ENCODE data around the gene DNAJB7.
"Not testable (repeated sequence)": the region's sequence is repeated elsewhere in the genome, so short reads cannot be mapped to it uniquely, and the experiment has no call there.

DNAJB7 gene

DNA sequence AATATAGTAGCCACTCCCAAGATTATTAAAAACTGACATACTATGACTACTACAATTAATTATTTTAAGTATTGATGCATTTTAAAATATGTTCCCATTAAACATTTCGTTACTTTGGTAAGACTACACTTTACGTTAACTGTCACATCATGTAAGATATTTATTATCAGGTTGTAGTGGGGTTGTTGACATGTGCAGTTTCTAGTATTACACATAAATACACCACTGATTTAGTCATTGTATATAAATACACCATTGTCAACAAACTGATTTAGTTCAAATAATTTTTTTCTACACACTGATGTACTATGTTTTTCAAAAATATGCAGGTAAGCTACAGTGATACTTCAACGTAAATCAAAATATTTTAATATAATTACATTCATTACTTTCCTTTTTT, 17.0 kb downstream of the DNAJB7 start:
- no peak for DNase-seq (ENCODE audit: low spot score)

DNA sequence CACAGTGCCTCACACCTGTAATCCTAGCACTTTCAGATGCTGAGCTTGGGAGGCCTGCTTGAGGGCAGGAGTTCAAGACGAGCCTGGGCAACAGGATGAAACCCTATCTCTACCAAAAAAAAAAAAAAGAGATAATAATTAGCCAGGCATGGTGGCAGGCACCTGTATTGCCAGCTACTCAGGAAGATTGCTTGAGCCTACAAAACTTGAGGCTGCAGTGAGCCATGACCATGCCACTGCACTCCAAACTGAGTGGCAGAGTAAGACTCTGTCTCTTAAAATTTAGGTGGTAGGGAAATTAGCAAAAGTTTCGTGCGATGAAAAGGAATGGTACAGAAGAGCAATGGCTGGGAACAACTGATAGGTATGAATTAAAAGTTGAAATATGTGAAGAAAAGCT, 23.4 kb downstream of the DNAJB7 start:
- DNase-seq (ENCODE audit: low spot score): no peak

DNA sequence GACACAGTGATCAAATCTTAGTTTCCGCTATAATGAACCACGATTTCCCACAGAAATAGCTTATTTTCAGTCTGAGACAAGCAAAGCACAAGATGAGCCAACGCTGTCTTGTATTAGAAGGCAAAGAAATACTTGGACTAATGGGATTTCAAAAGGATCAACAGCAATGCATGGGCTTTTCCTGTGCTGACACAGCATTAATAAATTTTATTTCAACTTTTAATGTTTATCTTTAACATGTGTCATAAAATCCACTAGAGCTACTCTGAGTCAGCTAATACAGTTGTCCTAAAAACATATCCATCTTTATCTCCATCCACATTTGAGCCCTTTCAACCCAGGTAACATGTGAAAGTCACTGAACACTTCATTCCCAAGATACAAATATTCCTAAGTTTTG, 27.3 kb downstream of the DNAJB7 start:
- DNase-seq (ENCODE audit: low spot score): no peak

DNA sequence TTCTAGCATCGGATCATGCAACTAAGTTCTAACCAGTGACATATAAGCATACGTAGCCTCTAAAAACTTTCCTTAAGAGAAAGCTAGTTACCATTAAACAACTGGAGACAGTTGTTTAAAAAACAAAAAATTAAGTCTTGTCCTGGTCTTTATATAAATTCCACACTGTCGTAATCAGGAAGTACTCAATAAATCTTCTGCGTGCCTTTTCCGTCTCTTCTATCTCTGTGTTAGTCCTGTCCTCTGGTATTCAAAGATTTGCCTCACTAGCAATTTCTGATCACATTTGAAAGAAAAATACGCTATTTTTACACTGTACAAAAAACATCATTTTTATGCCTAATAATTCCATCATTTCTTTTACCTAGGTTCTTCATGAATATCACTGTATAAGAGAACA, 32.8 kb downstream of the DNAJB7 start:
- no peak for DNase-seq (ENCODE audit: low spot score)

DNA sequence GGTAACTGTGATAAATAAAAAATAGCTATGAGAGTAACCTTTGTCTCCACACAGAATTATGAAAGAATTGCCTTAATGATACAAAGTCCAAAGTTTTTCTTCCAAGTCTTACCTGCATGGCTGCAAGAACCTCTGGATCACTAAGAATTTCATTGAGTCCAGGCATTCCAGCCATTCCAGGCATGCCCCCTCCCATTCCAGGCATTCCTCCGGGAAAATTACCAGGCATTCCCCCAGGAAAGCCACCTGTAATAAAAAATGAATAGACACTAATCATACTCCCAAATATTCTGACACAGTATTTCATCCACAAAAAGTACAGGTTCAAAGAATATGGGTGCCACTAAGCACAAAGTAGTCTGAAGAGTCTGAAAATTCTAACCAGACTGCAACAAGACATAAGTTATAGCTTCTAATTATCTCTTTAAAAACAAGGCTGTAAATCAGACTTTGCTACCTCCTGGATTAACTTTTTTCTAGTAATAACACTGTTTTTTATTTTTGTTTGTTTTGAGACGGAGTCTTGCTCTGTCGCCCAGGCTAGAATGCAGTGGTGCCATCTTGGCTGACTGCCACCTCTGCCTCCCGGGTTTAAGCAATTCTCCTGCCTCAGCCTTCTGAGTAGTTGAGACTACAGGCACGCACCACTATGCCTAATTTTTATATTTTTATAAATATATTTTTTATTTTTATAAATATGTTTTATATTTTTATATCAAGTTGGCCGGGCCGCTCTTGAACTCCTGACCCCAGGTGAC, 34.8 kb downstream of the DNAJB7 start:
- no peak for DNase-seq (ENCODE audit: low spot score)

DNA sequence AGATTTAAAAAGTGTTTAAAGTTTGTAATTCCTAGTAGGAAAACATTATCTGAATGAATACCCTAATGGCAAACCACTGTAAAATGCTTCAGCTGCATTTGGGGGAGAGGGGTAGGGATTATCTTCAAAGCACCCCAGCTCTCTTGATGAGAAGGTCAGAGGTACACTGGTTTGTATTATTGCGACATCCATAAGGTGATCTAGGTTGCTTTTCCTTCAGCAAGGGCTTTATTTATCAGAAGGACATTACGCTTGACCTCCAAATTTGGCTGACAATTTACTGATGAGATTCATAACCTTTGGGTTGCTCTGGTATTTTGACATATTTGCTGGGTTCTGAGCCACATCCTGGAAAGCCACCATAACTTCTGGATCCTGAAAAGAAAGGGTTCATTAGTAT, 35.6 kb downstream of the DNAJB7 start:
- not testable (repeated sequence) for DNase-seq (ENCODE audit: low spot score)

DNA sequence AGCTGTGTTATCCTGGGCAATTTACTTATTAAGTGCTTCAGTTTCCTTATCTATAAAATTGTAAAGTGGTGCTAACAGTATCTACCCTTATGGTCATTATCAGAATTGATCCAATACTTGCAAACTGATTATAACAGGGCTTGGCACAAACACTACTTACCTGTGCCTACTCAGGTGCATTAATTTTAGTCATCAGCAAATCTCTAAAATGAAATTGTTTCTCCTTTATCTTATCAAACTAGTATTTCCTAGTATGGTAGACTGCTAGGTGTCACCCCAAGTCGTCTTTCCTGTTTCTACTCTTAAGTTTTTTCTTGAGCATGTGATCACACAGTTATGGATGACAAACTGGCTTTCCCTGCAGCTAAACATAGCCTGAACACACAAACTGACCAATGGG, 38.5 kb downstream of the DNAJB7 start:
- no peak for DNase-seq (ENCODE audit: low spot score)

DNA sequence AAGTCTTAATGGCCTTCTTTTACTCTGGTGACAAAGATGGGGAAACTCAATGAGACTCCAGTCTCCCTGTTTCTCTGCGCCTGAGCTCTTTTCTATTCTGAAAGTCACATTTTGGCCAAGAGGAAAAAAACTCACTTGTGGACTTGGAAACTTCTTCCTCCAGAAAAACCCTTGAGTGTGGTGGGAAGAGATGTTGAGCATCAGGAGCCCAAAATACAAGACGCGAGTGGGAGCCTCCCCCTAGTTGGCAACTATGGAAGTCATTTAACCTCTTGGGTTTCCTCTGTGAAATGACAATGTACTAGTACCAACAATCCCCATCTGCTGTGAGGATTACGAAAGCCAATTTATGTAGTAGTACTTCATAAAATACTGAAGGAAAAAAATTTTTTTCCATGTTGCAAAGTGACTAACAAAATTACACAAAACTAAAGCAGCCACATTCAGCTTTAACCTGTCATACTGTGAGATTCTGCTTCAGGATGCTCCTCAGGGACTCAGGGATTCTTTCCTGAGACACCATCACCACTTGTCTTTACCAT, 42.2 kb downstream of the DNAJB7 start:
- DNase-seq (ENCODE audit: low spot score): no peak

DNA sequence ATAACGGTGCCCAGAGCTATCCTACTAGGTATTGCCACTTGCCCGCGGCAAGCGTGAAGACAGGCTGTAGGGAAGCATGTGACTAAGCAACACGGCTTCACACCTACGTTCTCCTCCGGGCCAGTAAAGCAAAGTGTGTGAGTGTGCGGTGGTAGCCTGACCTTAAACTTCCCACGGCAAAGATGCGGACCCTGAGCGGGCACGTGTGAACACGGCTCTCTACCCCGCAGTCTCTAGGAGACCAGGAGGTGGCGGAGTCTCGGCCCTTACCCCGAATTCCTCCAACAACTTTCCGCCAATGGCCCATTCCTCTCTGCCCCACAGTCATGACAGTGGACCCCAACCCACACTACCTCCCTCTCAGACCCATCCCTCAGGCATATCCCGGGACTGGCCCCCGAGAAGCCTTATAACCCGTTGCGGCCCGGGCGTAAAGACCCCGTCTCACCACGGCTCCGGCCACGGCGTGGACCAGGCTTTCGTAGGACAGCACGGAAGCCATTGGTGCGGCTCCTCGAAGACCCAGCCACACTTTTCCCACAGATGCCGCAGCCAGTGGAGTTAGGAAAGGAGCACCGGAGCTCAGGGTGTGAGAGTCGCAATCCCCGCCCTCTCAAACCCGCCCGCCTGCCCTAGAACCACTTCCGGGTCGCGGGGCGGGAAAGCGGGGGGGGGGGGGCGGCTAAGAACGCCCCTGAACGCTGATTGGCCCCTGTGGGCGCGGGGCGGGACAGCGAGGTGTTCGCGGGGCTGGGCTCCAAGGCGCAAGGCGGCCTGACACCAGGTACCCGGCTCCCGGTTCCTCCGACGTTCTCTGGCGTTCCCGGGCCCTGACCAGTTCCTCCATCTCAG, 42.9 kb downstream of the DNAJB7 start, which contains the start of gene SLC25A17:
SLC25A17 (minus strand) TSS at position 600 of the 852 bp plus-strand sequence; CDS start at position 502, 98 bp downstream.
- DNase-seq (ENCODE audit: low spot score): peak; percentile 95

DNA sequence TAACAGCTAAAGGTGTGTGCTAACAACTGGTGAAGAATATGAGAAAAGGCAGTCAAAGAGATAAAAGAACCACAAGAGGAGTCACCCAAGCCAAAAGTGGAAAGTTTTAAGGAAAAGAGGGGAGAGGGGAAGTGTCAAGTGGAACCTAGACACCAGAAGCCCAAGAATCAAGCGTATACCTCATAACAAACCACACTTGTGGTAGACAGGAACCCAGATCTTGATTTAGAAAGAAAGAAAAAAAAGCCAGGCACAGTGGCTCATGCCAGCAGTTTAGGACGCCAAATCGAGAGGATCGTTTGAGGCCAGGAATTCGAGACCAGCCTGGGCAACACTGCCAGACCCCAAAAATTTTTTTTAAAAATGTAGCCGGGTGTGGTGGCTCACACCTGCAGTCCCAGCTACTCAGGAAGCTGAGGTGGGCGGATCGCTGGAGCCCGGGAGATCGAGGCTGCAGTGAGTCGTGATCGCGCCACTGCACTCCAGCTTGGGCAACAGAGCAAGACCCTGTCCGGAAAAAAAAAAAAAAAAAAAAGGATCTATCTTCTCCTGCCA, 43.6 kb downstream of the DNAJB7 start:
- DNase-seq (ENCODE audit: low spot score): no peak

DNA sequence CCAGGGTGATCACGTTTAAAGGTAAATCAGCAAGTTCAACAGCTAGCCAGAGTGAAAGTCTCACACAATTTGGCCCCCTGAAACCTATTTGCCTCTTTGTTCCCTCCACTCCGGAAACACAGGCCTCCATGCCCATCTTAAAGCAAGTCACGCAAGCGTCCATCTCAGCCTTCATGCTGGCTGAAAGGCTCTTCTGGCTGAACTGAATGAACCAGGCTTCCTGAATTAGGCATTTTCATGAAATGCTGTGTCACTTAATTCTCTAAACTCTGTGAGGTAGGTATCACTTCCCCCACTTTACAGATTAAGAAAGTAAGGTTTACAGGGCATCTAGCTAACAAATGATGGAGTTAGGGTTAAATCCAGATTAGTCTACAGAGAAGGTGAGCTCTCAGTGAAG, 44.2 kb downstream of the DNAJB7 start:
- DNase-seq (ENCODE audit: low spot score): no peak

DNA sequence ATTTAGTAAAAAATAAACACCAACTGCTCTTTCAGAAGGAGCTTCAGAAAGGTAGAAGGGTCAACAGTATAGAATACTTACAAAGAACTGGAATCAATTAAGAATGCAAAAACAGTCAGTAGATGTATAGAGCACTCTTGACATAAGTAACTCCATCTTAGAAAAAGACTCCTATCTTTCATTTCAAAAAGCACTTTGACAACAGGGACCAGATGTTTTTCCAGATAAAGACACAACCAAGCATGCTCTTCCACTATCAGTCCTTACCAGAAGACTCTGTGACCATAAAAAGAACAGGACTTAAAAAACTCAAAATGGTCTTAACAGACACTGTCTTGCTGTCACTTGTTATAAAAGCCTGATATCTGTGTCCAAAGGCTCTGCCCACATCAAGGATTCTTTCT, 48.0 kb downstream of the DNAJB7 start:
- DNase-seq (ENCODE audit: low spot score): no peak
